Parathyroid adenoma (tissue), 2 donors: ENCODE results near the gene APOA1.

ENCODE experiments used
- H2AFZ ChIP-seq: fragments of 300-600 bp; sonication (generic); one replicate; pipeline ENCODE4 v1.7.0; 2017; ENCODE audit warnings: antibody characterized with exemption, mild to moderate bottlenecking
- H3K27ac ChIP-seq: fragments of 300-600 bp; sonication (generic); one replicate; pipeline ENCODE4 v1.7.0; 2017
- H3K27me3 ChIP-seq: fragments of 300-600 bp; sonication (generic); one replicate; pipeline ENCODE4 v1.7.0; 2017; ENCODE audit warnings: low read length; ENCODE audit not compliant: control insufficient read depth, insufficient read depth
- H3K36me3 ChIP-seq: fragments of 300-600 bp; sonication (generic); one replicate; pipeline ENCODE4 v1.7.0; 2017; ENCODE audit warnings: low read length; ENCODE audit not compliant: control insufficient read depth, insufficient read depth
- H3K4me1 ChIP-seq: fragments of 300-600 bp; sonication (generic); one replicate; pipeline ENCODE4 v1.7.0; 2017; ENCODE audit warnings: control low read depth
- H3K4me2 ChIP-seq: fragments of 300-600 bp; sonication (generic); one replicate; pipeline ENCODE4 v1.7.0; 2017; ENCODE audit warnings: low read length
- H3K4me3 ChIP-seq: fragments of 300-600 bp; sonication (generic); one replicate; pipeline ENCODE4 v1.7.0; 2017; ENCODE audit warnings: low read depth, low read length
- H3K79me2 ChIP-seq: fragments of 300-600 bp; sonication (generic); one replicate; pipeline ENCODE4 v1.7.0; 2017; ENCODE audit warnings: control low read depth
- H3K9ac ChIP-seq: fragments of 300-600 bp; sonication (generic); one replicate; pipeline ENCODE4 v1.7.0; 2017; ENCODE audit warnings: mild to moderate bottlenecking
- H3K9me3 ChIP-seq: fragments of 300-600 bp; sonication (generic); one replicate; pipeline ENCODE4 v1.7.0; 2017; ENCODE audit warnings: low read length; ENCODE audit not compliant: control insufficient read depth
- TF ChIP-seq, protein P1 (sequence below): fragments of 300-600 bp; sonication (generic); IDR thresholded peaks from one replicate; pipeline ENCODE4 v1.7.0; 2017; ENCODE audit warnings: antibody characterized with exemption, mild to moderate bottlenecking
- donor health status: primary hyperparathyroidism.

APOA1 gene

DNA sequence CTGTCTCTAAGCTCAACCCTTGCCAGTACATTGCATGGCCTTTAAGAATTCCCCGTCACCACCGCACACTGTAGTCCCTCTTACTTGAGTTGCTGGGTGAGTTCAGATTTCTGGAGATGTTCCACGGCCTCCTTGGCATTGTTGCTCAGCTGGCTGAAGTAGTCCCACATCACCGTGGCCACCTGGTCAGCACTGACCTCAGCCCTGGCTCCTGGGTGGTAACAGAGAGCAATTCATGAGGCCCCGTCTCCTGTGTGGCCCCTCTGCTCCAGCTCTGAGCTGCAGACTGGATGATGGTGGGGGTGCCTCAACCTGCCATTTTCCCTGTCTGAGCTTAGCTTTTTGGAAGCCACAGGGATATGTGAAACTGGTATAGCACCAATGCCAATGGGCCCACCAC lies 14.8 kb downstream of the APOA1 start:
- H3K27me3 ChIP-seq: no peaks in the 10 kb centered on the region
- TF ChIP-seq, protein P1, sequence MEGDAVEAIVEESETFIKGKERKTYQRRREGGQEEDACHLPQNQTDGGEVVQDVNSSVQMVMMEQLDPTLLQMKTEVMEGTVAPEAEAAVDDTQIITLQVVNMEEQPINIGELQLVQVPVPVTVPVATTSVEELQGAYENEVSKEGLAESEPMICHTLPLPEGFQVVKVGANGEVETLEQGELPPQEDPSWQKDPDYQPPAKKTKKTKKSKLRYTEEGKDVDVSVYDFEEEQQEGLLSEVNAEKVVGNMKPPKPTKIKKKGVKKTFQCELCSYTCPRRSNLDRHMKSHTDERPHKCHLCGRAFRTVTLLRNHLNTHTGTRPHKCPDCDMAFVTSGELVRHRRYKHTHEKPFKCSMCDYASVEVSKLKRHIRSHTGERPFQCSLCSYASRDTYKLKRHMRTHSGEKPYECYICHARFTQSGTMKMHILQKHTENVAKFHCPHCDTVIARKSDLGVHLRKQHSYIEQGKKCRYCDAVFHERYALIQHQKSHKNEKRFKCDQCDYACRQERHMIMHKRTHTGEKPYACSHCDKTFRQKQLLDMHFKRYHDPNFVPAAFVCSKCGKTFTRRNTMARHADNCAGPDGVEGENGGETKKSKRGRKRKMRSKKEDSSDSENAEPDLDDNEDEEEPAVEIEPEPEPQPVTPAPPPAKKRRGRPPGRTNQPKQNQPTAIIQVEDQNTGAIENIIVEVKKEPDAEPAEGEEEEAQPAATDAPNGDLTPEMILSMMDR: no peak
- H3K27ac ChIP-seq: no peak overlapping the region
- H3K9ac ChIP-seq: no peak overlapping the region
- no peaks in the 10 kb centered on the region for H3K79me2 ChIP-seq
- no peaks in the 10 kb centered on the region for H3K4me1 ChIP-seq
- no peaks in the 10 kb centered on the region for H3K36me3 ChIP-seq
- no peaks in the 10 kb centered on the region for H3K9me3 ChIP-seq
- H2AFZ ChIP-seq: no peak overlapping the region
- H3K4me2 ChIP-seq: no peak overlapping the region
- H3K4me3 ChIP-seq: no peak overlapping the region

DNA sequence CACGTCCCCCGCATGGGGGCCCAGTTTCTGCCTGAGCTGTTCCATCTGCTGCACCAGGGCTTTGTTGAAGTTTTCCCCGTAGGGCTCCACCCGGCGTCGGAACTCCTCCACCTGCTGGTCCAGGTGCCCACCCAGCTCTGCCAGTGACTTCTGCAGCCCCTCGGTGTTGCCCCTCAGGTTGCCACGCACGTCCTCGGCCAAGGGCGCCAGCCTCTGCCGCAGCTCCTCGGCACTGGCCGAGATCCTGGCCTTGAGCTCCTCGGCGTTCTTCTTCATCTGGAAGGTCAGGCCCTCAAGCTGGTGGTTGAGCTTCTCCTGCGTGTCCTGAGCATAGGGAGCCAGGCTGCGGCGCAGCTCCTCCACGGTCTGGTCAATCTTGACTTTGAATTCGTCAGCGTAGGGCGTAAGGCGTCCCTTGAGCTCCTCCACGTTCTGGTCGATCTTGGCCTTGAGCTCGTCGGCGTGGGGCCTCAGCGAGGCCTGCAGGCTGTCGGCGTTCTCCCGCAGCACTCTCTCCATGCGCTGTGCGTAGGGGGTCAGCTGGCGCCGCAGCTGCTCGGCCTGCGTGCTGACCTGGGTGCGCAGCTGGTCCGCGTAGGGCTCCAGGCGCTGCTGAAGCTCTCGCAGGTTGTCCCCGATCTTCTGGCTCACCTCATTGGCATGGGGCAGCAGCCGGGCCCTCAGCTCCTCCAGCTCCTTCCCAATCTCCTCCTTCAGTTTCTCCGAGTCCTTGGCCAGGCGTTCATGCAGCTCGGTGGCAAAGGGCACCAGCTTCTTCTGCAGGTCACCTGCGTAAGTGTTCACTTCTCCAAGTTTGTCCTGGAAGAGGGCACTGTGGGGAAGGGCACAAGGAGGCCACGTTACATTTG lies 16.1 kb downstream of the APOA1 start:
- Histone ChIP-seq H3K27ac (no peak overlapping the region), H3K27me3 (no peaks in the 10 kb centered on the region), H3K9ac (no peak overlapping the region), H3K4me1 (no peaks in the 10 kb centered on the region), H3K4me3 (no peak overlapping the region), H3K79me2 (no peaks in the 10 kb centered on the region), H2AFZ (no peak overlapping the region), H3K9me3 (no peaks in the 10 kb centered on the region), H3K4me2 (no peak overlapping the region), H3K36me3 (no peaks in the 10 kb centered on the region)
- TF ChIP-seq, protein P1: no peak

DNA sequence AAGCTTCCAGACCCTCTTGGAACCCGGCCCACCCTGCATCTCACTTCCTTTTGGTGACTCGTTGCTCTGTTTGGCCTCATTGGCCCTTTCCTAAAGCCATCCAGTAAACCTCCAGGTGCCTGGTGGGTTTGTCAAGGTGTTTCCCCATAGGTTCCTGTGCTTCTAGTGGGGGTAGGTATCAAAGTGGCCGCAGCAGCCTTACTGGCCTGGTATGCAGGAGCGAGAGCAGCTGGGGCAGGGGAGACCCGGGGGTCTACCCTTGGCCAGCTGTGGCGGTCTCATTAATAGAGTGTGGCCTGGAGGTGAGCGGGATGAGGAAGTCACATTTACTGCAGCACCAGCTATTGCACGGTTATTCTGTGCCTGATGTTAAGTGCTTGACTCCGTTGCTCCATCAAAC lies 18.4 kb downstream of the APOA1 start:
- Histone ChIP-seq H3K9me3 (no peaks in the 10 kb centered on the region), H2AFZ (no peak overlapping the region), H3K27me3 (no peaks in the 10 kb centered on the region), H3K9ac (no peak overlapping the region), H3K4me3 (no peak overlapping the region), H3K36me3 (no peaks in the 10 kb centered on the region), H3K4me2 (no peak overlapping the region), H3K4me1 (no peaks in the 10 kb centered on the region), H3K79me2 (no peaks in the 10 kb centered on the region), H3K27ac (no peak overlapping the region)
- TF ChIP-seq, protein P1: no peak

DNA sequence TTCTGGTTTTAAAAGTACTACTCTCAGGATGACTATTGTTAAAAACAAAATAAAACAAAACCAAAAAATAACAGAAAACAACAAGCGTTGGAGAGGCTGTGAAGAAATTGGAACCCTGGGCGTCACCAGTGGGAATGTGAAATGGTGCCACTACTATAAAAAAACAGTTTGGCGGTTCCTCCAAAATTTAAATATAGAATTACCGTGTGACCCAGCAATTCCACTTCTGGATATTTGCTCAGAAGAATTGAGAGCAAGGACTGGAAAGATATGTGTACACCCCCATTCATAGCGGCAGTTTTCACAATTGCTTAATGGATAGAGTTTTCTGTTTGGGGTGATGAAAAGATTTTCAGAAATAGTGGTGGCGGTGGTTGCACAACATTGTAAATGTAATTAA lies 22.9 kb downstream of the APOA1 start:
- Histone ChIP-seq H3K79me2 (no peaks in the 10 kb centered on the region), H3K4me2 (no peak overlapping the region), H3K4me1 (no peaks in the 10 kb centered on the region), H3K9me3 (no peaks in the 10 kb centered on the region), H3K9ac (no peak overlapping the region), H3K27ac (no peak overlapping the region), H3K36me3 (no peaks in the 10 kb centered on the region), H2AFZ (no peak overlapping the region), H3K27me3 (no peaks in the 10 kb centered on the region), H3K4me3 (no peak overlapping the region)
- TF ChIP-seq, protein P1: no peak
